HG03520 (cell line): ENCODE results near the gene COBLL1.

Experiments
- ATAC-seq: cut with Tn5 transposase; IDR thresholded peaks from one replicate; pipeline ENCODE4 v1.9.1; 2021; ENCODE audit warnings: mild to moderate bottlenecking, moderate library complexity; ENCODE audit not compliant: unreplicated experiment

Gene COBLL1

GRCh38 chr2:164691346-164691887, 150.2 kb downstream of the COBLL1 start:
- no peak for ATAC-seq

- no peak for ATAC-seq
Observed at GRCh38 chr2:164690361-164690760, 151.3 kb downstream of the COBLL1 start.

DNA sequence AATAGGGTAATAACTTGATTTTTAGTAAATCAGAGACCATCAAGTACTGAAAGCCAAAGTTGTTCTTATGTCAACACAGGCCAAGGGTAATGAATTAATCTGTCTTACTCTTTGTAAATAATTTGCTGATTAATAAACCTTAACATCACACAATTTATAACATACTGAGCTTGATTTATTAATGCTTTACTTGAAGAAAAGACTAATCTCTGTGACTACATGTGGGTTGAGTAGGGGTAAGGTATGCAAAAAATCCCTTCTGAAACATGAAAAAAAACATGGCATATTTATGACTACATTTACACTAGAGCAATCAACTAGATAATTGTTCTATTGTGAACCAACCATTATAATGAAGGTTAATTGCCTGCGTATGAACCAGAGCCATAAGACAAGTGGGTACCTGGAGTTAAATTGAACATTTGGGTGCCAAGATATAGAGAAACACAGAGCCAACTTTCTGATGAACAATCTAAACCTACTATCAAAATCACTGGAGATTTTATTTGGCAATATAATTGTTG, 152.7 kb downstream of the COBLL1 start:
- no peak for ATAC-seq

DNA sequence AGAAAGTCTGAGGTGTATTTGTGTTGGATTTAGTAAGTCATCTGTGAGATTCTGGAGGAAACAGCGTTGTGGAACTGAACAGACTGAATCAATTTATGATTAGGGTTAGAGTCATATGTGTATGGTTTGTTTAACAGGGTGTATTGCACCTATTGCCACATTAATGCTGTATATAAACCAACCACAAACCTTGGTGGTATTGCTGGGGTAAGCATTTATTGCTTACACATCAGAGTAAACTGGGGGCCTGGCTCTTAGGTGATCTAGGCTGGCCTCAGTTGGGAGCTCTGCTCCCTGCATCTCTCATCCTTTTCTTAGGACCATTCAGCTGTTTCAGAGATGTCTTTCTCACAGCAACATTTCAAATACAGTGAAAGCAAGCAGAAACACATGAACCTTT, 160.6 kb downstream of the COBLL1 start:
- ATAC-seq = no peak

GRCh38 chr2:164678631-164679149, 162.9 kb downstream of the COBLL1 start:
- ATAC-seq = no peak

GRCh38 chr2:164677733-164678132, 163.9 kb downstream of the COBLL1 start:
- ATAC-seq = no peak

GRCh38 chr2:164677271-164677670, 164.4 kb downstream of the COBLL1 start:
- no peak for ATAC-seq

DNA sequence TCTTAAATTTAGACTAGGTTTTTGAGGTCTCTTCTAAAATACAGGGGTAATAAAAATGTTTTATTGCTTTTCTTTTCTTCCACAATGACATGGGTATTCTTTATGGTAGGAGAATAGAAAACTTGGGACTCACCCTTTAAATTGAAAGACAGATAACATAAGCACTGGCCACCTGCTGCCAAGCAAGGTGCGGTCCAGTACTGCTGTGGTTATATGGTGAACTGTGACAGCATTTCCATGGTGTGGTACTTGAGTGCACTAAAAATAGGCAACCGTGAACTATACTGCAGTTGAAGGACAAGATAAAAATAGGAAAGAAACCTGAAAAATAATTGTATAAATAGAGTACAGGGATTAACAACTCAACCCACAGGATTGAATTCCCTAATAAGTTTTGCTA, 165.9 kb downstream of the COBLL1 start:
- ATAC-seq = no peak

GRCh38 chr2:164675027-164675426, 166.6 kb downstream of the COBLL1 start:
- ATAC-seq = no peak

DNA sequence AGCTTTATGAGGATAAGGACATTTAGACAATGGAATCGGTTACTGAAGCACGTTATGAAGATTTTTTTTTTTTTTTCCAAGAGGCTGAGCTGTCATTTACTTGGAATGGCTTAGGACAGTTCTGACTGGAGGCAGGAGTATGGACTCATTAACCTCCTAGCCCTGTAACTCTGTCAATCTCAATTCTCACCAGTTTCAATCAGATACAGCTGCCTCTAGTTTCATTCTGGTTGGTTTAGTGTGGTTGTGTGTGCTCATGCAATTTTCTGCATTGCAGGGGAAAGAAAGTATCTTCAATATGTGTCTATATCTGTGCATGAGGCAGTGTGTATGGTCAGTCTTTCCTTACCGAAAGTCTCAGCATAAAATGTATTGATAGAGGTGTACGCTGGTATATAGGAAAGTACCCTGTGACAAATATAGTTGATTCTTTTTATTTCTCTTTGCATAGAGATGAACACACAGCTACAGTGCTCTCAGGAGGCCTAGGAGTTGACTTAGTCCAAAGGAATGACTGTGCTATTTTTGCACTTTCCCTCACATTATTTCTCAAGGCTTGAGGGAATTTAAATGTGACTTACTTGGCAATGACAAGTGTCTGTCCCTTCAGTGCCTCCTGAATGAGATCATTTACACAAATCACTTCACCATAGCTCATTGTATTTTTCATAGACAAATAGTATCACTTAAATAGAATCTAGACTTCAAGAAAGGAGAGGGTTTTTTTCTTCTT, 169.8 kb downstream of the COBLL1 start:
- ATAC-seq = no peak

DNA sequence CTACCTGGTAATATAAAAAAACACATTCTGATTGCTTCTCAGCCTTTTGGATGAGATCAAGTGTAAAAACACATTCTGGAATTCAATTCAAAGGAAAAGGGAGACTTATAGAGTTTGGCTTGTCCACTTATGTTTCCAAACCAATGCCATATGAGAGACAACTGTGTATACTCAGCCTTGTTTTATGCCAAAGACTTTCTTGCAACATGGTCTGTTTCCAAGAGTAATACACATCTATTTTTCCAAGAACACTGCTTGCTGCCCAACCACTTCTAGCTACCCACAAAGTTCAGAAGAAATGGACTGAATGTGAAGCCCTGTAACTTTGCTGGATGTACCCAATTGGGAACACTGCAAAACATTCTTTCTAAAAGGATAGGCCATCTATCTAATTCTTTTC, 172.3 kb downstream of the COBLL1 start:
- ATAC-seq = no peak

DNA sequence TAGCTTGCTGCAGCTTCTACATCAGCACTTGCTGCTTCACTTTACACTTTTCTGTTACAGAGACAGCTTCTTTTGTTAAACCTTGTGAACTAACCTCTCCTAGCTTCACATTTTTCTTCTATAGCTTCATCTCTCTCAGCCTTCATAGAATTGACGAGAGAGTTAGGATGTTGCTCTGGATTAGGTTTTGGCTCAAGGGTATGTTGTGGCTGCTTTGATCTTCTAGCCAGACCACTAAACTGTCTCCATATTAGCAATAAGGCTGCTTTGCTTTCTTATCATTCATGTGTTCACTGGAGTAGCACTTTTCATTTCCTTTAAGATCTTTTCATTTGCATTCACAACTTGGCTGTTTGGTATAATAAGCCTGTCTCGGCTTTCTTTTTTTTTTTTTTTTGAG, 174.1 kb downstream of the COBLL1 start:
- ATAC-seq = no peak

- no peak for ATAC-seq
Observed at GRCh38 chr2:164664070-164664469, 177.6 kb downstream of the COBLL1 start.

GRCh38 chr2:164662868-164663631, 178.6 kb downstream of the COBLL1 start:
- ATAC-seq = no peak

DNA sequence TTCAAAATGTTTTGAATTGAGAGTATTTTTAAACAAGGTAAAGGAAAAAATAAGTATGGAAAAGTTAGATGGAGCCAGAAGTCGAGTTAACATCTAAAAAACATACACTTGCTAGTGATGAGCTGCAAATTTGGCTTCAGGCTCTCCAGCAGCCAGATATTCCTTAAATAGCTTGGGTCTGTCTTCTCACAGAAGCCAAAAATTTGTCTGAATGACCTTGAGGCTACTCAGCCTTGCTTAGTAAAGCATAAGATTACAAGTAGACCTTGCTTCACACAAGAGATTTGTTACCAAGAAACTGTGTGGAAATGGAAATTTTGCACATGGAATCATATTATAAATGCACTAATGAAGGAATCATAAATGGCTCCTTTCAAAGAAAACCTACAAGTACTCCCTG, 179.6 kb downstream of the COBLL1 start:
- ATAC-seq = no peak

GRCh38 chr2:164661349-164661748, 180.3 kb downstream of the COBLL1 start:
- ATAC-seq = no peak

DNA sequence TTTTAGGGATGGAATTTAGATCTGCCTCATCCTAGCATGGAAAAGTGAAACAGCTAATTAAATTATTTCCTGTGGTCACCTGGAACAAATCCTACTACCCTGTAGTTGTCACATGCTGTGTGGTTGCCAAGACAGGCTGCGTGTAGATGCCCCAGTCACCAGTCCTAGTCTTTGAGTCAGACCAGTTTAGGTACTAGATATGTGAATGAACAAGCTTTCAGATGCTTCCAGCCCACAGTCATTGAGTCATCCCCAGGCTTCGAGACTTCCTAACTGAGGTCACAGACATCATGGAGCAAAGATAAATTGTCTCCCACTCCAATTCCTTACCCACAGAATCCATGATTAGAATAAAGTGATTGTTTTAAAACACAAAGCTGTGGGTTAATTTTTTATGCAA, 184.5 kb downstream of the COBLL1 start:
- ATAC-seq = no peak

DNA sequence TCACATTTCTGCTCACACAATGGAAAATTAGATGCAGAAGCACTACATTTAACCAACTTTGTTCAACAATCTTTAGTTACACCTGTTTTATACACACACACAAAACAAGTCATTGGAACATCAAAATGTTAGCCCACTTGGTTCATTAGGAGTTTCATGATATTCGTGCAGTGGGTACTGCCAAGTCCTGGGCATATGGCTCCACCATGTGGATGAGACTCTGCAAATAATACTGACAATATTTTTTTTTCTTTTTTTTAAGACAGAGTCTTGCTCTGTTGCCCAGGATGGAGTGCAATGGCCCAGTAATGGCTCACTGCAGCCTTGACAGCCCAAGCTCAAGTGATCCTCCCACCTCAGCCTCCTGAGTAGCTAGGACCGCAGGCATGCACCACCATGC, 185.9 kb downstream of the COBLL1 start:
- ATAC-seq = no peak

DNA sequence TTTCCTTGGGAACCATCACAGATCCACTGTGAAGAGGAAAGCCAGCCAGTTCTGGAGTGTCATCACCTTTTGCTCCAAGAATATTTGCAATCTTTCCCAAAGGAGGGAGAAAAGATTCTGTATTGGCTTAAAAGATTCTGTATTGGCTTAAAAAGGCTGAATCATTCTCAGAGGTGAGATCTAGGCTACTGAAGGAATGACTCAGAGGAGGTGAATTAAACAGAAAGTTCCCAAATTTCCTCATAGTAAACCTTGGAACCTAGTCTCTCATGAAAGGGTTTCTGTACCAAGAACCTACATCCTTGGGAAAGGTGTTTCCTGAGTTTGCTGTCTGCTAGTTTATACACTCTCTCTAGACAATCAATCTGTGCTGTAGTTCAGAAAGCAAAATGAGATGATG, 186.3 kb downstream of the COBLL1 start:
- ATAC-seq = no peak

DNA sequence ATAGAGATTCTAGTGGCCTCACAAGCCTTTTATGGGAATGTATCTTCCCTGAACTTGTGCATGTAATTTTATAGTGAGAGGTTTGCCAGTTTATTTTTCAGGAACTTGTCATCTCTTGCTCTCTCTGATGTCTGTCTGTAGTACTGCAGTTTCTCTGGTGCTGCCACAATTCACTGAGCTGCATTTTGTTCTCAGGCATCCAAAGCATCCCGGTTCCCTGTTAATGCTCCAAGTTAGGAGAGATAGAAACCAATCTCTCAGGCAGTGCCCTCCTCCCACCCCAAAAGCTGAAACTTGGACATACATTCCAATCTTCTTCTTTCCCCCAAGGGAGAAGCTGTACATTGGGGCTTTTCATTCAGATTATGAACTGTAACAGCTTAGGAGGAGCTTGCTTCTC, 190.3 kb downstream of the COBLL1 start:
- no peak for ATAC-seq

- no peak for ATAC-seq
Observed at GRCh38 chr2:164644036-164644700, 197.5 kb downstream of the COBLL1 start.
